Sigmoid colon (tissue), 4 donors: ENCODE results near the gene GRAP2.

Experiments used
- EP300 ChIP-seq, 4 donors: sonication (generic); formaldehyde crosslinking; IDR thresholded peaks; one replicate each; pipeline ENCODE4 v1.6.1; 2017; ENCODE audit warnings: antibody characterized with exemption in 4 of 4
- POLR2A ChIP-seq, 2 donors: fragments of 450-650 bp; IDR thresholded peaks; one replicate each; pipeline ENCODE4 v1.6.1; 2016; ENCODE audit warnings: antibody characterized with exemption in 2 of 2, mild to moderate bottlenecking in 2 of 2, moderate library complexity in 2 of 2
- POLR2AphosphoS5 ChIP-seq, 4 donors: sonication (generic); formaldehyde crosslinking; IDR thresholded peaks; one replicate each; pipeline ENCODE4 v1.6.1; 2017; ENCODE audit warnings: antibody characterized with exemption in 4 of 4
- TF ChIP-seq, protein P1 (sequence below), 4 experiments: fragments of 450-650 bp in 3 of 4; fragments of 200-600 bp in 1 of 4; IDR thresholded peaks; one replicate each; pipeline ENCODE4 v1.5.1; 2016 to 2019; ENCODE audit warnings: antibody characterized with exemption in 4 of 4, mild to moderate bottlenecking in 3 of 4, moderate library complexity in 2 of 4

DNA sequence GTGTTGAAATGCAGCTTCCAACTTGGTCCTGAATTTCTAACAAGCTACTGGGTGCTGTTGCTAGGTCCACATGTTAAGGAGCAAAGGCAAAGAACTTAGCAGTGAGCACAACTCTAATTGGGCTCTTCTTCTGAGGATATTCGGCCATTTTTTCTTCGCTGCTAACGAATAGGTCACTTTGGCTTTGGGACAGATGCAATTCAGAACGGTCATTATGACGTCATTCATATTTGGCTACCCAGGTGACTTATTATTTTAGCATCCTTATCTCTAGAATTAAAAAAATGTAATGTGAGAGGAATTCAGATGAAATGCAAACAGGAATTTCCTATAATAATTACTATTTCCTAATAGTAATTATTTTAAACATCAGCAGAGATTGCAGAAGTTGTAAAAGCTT, 73.2 kb downstream of the GRAP2 start:
- TF ChIP-seq, protein P1, sequence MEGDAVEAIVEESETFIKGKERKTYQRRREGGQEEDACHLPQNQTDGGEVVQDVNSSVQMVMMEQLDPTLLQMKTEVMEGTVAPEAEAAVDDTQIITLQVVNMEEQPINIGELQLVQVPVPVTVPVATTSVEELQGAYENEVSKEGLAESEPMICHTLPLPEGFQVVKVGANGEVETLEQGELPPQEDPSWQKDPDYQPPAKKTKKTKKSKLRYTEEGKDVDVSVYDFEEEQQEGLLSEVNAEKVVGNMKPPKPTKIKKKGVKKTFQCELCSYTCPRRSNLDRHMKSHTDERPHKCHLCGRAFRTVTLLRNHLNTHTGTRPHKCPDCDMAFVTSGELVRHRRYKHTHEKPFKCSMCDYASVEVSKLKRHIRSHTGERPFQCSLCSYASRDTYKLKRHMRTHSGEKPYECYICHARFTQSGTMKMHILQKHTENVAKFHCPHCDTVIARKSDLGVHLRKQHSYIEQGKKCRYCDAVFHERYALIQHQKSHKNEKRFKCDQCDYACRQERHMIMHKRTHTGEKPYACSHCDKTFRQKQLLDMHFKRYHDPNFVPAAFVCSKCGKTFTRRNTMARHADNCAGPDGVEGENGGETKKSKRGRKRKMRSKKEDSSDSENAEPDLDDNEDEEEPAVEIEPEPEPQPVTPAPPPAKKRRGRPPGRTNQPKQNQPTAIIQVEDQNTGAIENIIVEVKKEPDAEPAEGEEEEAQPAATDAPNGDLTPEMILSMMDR (IDR thresholded peaks at IDR 0.05): no peak
- no peak for TF ChIP-seq POLR2AphosphoS5 (IDR thresholded peaks at IDR 0.05)
- TF ChIP-seq POLR2A (IDR thresholded peaks at IDR 0.05): no peak
- no peak for TF ChIP-seq EP300 (IDR thresholded peaks at IDR 0.05)
